ENCODE results near the gene KIF13A. TPM values are rescaled to one million over a fixed set of nuclear protein-coding genes. Genes with fewer than 3 reads are reported as not detected.
A peak's percentile ranks its signal among the peaks of the same experiment; 100 is the strongest.

KIF13A gene
- total and polyA plus RNA-seq, 9 of the 15 experiments (the other 6 are each of a cell fraction or from before 2014, with no cell fraction given), result 3.6 to 44.3 (median 29.7) TPM

DNA sequence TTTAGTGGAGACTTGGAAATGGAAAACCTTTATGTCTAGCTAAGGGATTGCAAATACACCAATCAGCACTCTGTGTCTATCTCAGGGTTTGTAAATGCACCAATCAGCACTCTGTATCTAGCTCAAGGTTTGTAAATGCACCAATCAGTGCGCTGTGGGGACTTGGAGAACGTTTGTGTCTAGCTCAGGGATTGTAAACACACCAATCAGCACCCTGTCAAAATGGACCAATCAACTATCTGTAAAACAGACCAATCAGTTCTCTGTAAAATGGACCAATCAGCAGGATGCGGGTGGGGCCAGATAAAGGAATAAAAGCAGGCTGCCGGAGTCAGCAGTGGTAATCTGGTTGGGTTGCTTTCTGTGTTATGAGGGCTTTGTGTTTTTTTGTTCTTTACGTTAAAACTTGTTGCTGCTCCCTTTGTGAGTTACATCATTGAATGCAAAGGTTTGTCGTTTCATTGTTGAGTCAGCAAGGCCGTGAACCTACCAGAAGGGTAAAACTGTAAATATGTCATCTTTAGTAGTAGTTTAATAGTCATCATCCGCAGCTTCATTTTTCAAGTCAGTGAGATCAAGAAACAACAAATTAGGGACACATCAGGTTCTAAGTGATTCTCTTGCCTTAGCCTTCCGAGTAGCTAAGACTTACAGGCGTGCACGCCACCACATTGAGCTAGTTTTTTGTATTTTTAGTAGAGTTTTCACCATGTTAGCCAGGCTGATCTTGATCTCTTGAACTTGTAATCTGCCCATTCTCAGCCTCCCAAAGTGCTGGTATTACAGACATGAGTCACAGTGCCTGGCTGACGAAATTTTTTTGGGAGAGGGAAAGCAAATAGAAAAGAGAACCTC is 258.0 kb downstream of the KIF13A start (continued):
- TF ChIP-seq, protein P1, sequence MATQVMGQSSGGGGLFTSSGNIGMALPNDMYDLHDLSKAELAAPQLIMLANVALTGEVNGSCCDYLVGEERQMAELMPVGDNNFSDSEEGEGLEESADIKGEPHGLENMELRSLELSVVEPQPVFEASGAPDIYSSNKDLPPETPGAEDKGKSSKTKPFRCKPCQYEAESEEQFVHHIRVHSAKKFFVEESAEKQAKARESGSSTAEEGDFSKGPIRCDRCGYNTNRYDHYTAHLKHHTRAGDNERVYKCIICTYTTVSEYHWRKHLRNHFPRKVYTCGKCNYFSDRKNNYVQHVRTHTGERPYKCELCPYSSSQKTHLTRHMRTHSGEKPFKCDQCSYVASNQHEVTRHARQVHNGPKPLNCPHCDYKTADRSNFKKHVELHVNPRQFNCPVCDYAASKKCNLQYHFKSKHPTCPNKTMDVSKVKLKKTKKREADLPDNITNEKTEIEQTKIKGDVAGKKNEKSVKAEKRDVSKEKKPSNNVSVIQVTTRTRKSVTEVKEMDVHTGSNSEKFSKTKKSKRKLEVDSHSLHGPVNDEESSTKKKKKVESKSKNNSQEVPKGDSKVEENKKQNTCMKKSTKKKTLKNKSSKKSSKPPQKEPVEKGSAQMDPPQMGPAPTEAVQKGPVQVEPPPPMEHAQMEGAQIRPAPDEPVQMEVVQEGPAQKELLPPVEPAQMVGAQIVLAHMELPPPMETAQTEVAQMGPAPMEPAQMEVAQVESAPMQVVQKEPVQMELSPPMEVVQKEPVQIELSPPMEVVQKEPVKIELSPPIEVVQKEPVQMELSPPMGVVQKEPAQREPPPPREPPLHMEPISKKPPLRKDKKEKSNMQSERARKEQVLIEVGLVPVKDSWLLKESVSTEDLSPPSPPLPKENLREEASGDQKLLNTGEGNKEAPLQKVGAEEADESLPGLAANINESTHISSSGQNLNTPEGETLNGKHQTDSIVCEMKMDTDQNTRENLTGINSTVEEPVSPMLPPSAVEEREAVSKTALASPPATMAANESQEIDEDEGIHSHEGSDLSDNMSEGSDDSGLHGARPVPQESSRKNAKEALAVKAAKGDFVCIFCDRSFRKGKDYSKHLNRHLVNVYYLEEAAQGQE (IDR thresholded peaks at IDR 0.05; ENCODE audit: borderline replicate concordance), result no peak
- TF ChIP-seq, protein P1 (CRISPR knock-in tag; IDR thresholded peaks at IDR 0.05; ENCODE audit: low read depth), result no peak
- TF ChIP-seq ADNP (tag; IDR thresholded peaks at IDR 0.05) (no peak), RUNX1 (IDR thresholded peaks at IDR 0.05; ENCODE audit: low read depth) (no peak), ILF3 (IDR thresholded peaks at IDR 0.05; ENCODE audit: borderline replicate concordance) (no peak), RBM39 (optimal IDR thresholded peaks at IDR 0.05; ENCODE audit: low read depth, low read length) (no peak), BCOR (IDR thresholded peaks at IDR 0.05) (no peak), L3MBTL2 (IDR thresholded peaks at IDR 0.05) (no peak)
- TF ChIP-seq, protein P2, sequence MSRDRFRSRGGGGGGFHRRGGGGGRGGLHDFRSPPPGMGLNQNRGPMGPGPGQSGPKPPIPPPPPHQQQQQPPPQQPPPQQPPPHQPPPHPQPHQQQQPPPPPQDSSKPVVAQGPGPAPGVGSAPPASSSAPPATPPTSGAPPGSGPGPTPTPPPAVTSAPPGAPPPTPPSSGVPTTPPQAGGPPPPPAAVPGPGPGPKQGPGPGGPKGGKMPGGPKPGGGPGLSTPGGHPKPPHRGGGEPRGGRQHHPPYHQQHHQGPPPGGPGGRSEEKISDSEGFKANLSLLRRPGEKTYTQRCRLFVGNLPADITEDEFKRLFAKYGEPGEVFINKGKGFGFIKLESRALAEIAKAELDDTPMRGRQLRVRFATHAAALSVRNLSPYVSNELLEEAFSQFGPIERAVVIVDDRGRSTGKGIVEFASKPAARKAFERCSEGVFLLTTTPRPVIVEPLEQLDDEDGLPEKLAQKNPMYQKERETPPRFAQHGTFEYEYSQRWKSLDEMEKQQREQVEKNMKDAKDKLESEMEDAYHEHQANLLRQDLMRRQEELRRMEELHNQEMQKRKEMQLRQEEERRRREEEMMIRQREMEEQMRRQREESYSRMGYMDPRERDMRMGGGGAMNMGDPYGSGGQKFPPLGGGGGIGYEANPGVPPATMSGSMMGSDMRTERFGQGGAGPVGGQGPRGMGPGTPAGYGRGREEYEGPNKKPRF (IDR thresholded peaks at IDR 0.05; ENCODE audit: low read depth, low read length), result no peak
- TF ChIP-seq, protein P3, sequence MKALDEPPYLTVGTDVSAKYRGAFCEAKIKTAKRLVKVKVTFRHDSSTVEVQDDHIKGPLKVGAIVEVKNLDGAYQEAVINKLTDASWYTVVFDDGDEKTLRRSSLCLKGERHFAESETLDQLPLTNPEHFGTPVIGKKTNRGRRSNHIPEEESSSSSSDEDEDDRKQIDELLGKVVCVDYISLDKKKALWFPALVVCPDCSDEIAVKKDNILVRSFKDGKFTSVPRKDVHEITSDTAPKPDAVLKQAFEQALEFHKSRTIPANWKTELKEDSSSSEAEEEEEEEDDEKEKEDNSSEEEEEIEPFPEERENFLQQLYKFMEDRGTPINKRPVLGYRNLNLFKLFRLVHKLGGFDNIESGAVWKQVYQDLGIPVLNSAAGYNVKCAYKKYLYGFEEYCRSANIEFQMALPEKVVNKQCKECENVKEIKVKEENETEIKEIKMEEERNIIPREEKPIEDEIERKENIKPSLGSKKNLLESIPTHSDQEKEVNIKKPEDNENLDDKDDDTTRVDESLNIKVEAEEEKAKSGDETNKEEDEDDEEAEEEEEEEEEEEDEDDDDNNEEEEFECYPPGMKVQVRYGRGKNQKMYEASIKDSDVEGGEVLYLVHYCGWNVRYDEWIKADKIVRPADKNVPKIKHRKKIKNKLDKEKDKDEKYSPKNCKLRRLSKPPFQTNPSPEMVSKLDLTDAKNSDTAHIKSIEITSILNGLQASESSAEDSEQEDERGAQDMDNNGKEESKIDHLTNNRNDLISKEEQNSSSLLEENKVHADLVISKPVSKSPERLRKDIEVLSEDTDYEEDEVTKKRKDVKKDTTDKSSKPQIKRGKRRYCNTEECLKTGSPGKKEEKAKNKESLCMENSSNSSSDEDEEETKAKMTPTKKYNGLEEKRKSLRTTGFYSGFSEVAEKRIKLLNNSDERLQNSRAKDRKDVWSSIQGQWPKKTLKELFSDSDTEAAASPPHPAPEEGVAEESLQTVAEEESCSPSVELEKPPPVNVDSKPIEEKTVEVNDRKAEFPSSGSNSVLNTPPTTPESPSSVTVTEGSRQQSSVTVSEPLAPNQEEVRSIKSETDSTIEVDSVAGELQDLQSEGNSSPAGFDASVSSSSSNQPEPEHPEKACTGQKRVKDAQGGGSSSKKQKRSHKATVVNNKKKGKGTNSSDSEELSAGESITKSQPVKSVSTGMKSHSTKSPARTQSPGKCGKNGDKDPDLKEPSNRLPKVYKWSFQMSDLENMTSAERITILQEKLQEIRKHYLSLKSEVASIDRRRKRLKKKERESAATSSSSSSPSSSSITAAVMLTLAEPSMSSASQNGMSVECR (CRISPR knock-in tag; IDR thresholded peaks at IDR 0.05), result no peak
- TF ChIP-seq, protein P4, sequence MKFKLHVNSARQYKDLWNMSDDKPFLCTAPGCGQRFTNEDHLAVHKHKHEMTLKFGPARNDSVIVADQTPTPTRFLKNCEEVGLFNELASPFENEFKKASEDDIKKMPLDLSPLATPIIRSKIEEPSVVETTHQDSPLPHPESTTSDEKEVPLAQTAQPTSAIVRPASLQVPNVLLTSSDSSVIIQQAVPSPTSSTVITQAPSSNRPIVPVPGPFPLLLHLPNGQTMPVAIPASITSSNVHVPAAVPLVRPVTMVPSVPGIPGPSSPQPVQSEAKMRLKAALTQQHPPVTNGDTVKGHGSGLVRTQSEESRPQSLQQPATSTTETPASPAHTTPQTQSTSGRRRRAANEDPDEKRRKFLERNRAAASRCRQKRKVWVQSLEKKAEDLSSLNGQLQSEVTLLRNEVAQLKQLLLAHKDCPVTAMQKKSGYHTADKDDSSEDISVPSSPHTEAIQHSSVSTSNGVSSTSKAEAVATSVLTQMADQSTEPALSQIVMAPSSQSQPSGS (CRISPR knock-in tag; IDR thresholded peaks at IDR 0.05), result 0 out of 2 replicates have a peak, but pooled peaks have one; percentile 40
